Measurements from ENCODE around the gene ADGRV1. TPM values are rescaled to one million over a fixed set of nuclear protein-coding genes. Genes with fewer than 3 reads are reported as not detected.

The ADGRV1 gene
- total and polyA plus RNA-seq, 8 donors = 12.5 to 36.4 (median 16.9) TPM

GRCh38 chr5:90885180-90885868 lies 326.7 kb downstream of the ADGRV1 start:
- no peak for DNase-seq
- Histone ChIP-seq H3K36me3 (no peaks in the 10 kb centered on the region), H3K9me3 (no peaks in the 10 kb centered on the region), H3K4me3 (no peak overlapping the region), H3K27ac (no peak overlapping the region), H3K4me1 (no peaks in the 10 kb centered on the region), H3K27me3 (no peaks in the 10 kb centered on the region)
- intact Hi-C loops (cut with DNase I) = no loop called here
- TF ChIP-seq CTCF (IDR thresholded peaks at IDR 0.05) = no peak
- ATAC-seq = no peak

- TF ChIP-seq CTCF (IDR thresholded peaks at IDR 0.05) = no peak
- ATAC-seq (no peak), DNase-seq (no peak)
- H3K27me3 ChIP-seq = no peaks in the 10 kb centered on the region
- no peaks in the 10 kb centered on the region for H3K36me3 ChIP-seq
- H3K4me3 ChIP-seq = no peak overlapping the region
- intact Hi-C loops (cut with DNase I) = no loop called here
- no peaks in the 10 kb centered on the region for H3K4me1 ChIP-seq
- H3K9me3 ChIP-seq = no peaks in the 10 kb centered on the region
- no peak overlapping the region for H3K27ac ChIP-seq
Observed at GRCh38 chr5:90886381-90886780, 327.8 kb downstream of the ADGRV1 start.

GRCh38 chr5:90888511-90889324 lies 330.1 kb downstream of the ADGRV1 start:
- H3K27me3 ChIP-seq = no peaks in the 10 kb centered on the region
- no peak for TF ChIP-seq CTCF (IDR thresholded peaks at IDR 0.05)
- H3K27ac ChIP-seq = peak overlapping the region; percentile 6 to 47
- no peaks in the 10 kb centered on the region for H3K36me3 ChIP-seq
- H3K4me3 ChIP-seq = no peak overlapping the region
- DNase-seq (no peak), ATAC-seq (peak; percentile 91)
- intact Hi-C loops (cut with DNase I) = no loop called here
- H3K9me3 ChIP-seq = no peaks in the 10 kb centered on the region
- H3K4me1 ChIP-seq = no peaks in the 10 kb centered on the region

GRCh38 chr5:90889325-90889600 lies 330.7 kb downstream of the ADGRV1 start:
- no peak for TF ChIP-seq CTCF (IDR thresholded peaks at IDR 0.05)
- Histone ChIP-seq H3K4me3 (no peak overlapping the region), H3K27ac (peak overlapping the region in 1 of 2 donors; percentile 6), H3K27me3 (no peaks in the 10 kb centered on the region), H3K9me3 (no peaks in the 10 kb centered on the region), H3K36me3 (no peaks in the 10 kb centered on the region), H3K4me1 (no peaks in the 10 kb centered on the region)
- ATAC-seq (peak; percentile 88), DNase-seq (no peak)
- intact Hi-C loops (cut with DNase I) = no loop called here

- DNase-seq (no peak), ATAC-seq (no peak)
- H3K27ac ChIP-seq = peak overlapping the region in 1 of 2 donors; percentile 6
- no peaks in the 10 kb centered on the region for H3K36me3 ChIP-seq
- no peaks in the 10 kb centered on the region for H3K27me3 ChIP-seq
- no peak for TF ChIP-seq CTCF (IDR thresholded peaks at IDR 0.05)
- no peak overlapping the region for H3K4me3 ChIP-seq
- intact Hi-C loops (cut with DNase I) = no loop called here
- no peaks in the 10 kb centered on the region for H3K9me3 ChIP-seq
- H3K4me1 ChIP-seq = no peaks in the 10 kb centered on the region
Observed at GRCh38 chr5:90890180-90890579, 331.6 kb downstream of the ADGRV1 start.
